ENCODE measurements around the gene PPP1R11. TPM values are rescaled to one million over a fixed set of nuclear protein-coding genes. Genes with fewer than 3 reads are reported as not detected.
A peak's percentile ranks its signal among the peaks of the same experiment; 100 is the strongest.

Gene PPP1R11
- total and polyA plus RNA-seq, 8 donors: 1.2 to 141 (median 61.9) TPM

- peak; percentile 93 to 95 for DNase-seq
- no peaks in the 10 kb centered on the region for H3K9me3 ChIP-seq
- intact Hi-C loops (cut with DNase I; ENCODE audit: low total_unique reads): no loop called here
- H3K4me1 ChIP-seq: peaks cover 30 to 44% (median 38%) of the 10 kb centered on the region in 4 donors
- no peaks in the 10 kb centered on the region for H3K36me3 ChIP-seq
- peak overlapping the region; percentile 43 to 50 (median 48) for H3K4me3 ChIP-seq
- peak overlapping the region in 4 of 5 donors; percentile 74 to 82 (median 80) for H3K27ac ChIP-seq
- TF ChIP-seq, protein P1, sequence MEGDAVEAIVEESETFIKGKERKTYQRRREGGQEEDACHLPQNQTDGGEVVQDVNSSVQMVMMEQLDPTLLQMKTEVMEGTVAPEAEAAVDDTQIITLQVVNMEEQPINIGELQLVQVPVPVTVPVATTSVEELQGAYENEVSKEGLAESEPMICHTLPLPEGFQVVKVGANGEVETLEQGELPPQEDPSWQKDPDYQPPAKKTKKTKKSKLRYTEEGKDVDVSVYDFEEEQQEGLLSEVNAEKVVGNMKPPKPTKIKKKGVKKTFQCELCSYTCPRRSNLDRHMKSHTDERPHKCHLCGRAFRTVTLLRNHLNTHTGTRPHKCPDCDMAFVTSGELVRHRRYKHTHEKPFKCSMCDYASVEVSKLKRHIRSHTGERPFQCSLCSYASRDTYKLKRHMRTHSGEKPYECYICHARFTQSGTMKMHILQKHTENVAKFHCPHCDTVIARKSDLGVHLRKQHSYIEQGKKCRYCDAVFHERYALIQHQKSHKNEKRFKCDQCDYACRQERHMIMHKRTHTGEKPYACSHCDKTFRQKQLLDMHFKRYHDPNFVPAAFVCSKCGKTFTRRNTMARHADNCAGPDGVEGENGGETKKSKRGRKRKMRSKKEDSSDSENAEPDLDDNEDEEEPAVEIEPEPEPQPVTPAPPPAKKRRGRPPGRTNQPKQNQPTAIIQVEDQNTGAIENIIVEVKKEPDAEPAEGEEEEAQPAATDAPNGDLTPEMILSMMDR (IDR thresholded peaks at IDR 0.05): peak in 5 of 7 experiments; percentile 83 to 97 (median 92)
- TF ChIP-seq POLR2A (IDR thresholded peaks at IDR 0.05) (no peak), POLR2AphosphoS5 (IDR thresholded peaks at IDR 0.05) (peak in 2 of 3 donors; percentile 14 to 46)
- H3K27me3 ChIP-seq: peaks cover 4 to 79% (median 13%) of the 10 kb centered on the region in 3 donors
- WGBS, 5 donors: 2 to 5% (median 3%) methylated on average over 35 to 36 of the region's 36 CpGs
These were observed 36.2 kb downstream of the PPP1R11 start for GRCh38 chr6:30102970-30103871.

- DNase-seq: no peak
- TF ChIP-seq, protein P1 (IDR thresholded peaks at IDR 0.05): no peak
- TF ChIP-seq POLR2AphosphoS5 (IDR thresholded peaks at IDR 0.05) (no peak), POLR2A (IDR thresholded peaks at IDR 0.05) (no peak)
- H3K4me1 ChIP-seq: peaks cover 30 to 40% (median 38%) of the 10 kb centered on the region in 4 donors
- peak overlapping the region; percentile 43 to 50 (median 48) for H3K4me3 ChIP-seq
- H3K27ac ChIP-seq: no peak overlapping the region
- intact Hi-C loops (cut with DNase I; ENCODE audit: low total_unique reads): no loop called here
- H3K9me3 ChIP-seq: no peaks in the 10 kb centered on the region
- H3K27me3 ChIP-seq: peaks cover 4 to 79% (median 13%) of the 10 kb centered on the region in 3 donors
- WGBS, 5 donors: 36 to 42% (median 38%) methylated on average over 3 of the region's 3 CpGs
- no peaks in the 10 kb centered on the region for H3K36me3 ChIP-seq
These were observed 36.8 kb downstream of the PPP1R11 start for GRCh38 chr6:30103872-30104179.

GRCh38 chr6:30104661-30105060 is 37.7 kb downstream of the PPP1R11 start:
- Histone ChIP-seq H3K36me3 (no peaks in the 10 kb centered on the region), H3K27me3 (peaks cover 4 to 79% (median 13%) of the 10 kb centered on the region in 3 donors), H3K4me3 (no peak overlapping the region), H3K9me3 (no peaks in the 10 kb centered on the region), H3K4me1 (peaks cover 30 to 40% (median 38%) of the 10 kb centered on the region in 4 donors), H3K27ac (no peak overlapping the region)
- 74 to 100% (median 90%) methylated on average over 2 of the region's 2 CpGs for WGBS, 5 donors
- TF ChIP-seq POLR2AphosphoS5 (IDR thresholded peaks at IDR 0.05) (no peak), POLR2A (IDR thresholded peaks at IDR 0.05) (no peak), EP300 (IDR thresholded peaks at IDR 0.05) (no peak)
- TF ChIP-seq, protein P1 (IDR thresholded peaks at IDR 0.05): no peak
- intact Hi-C loops (cut with DNase I; ENCODE audit: low total_unique reads): no loop called here
- DNase-seq: no peak

GRCh38 chr6:30111266-30111856 is 44.4 kb downstream of the PPP1R11 start:
- no peak for DNase-seq
- H3K27ac ChIP-seq: no peak overlapping the region
- H3K4me3 ChIP-seq: peak overlapping the region in 2 of 4 donors; percentile 18 to 32
- 35 to 62% (median 43%) methylated on average over 23 to 27 of the region's 27 CpGs for WGBS, 5 donors
- H3K4me1 ChIP-seq: peaks cover 0 to 6% (median 0%) of the 10 kb centered on the region in 4 donors
- TF ChIP-seq POLR2A (IDR thresholded peaks at IDR 0.05): no peak
- TF ChIP-seq POLR2AphosphoS5 (IDR thresholded peaks at IDR 0.05): no peak
- TF ChIP-seq, protein P1 (IDR thresholded peaks at IDR 0.05): no peak
- TF ChIP-seq EP300 (IDR thresholded peaks at IDR 0.05): no peak
- peaks cover 0 to 81% (median 9%) of the 10 kb centered on the region in 3 donors for H3K27me3 ChIP-seq
- H3K36me3 ChIP-seq: no peaks in the 10 kb centered on the region
- intact Hi-C loops (cut with DNase I; ENCODE audit: low total_unique reads): no loop called here
- H3K9me3 ChIP-seq: no peaks in the 10 kb centered on the region

Measured in stomach (tissue), 9 donors.